GM19025 (cell line): ENCODE results near the gene MYBPH.

Experiments
- ATAC-seq: cut with Tn5 transposase; IDR thresholded peaks from one replicate; pipeline ENCODE4 v1.9.1; 2021; ENCODE audit warnings: mild to moderate bottlenecking, low read depth, moderate library complexity; ENCODE audit not compliant: unreplicated experiment

Gene MYBPH, protein sequence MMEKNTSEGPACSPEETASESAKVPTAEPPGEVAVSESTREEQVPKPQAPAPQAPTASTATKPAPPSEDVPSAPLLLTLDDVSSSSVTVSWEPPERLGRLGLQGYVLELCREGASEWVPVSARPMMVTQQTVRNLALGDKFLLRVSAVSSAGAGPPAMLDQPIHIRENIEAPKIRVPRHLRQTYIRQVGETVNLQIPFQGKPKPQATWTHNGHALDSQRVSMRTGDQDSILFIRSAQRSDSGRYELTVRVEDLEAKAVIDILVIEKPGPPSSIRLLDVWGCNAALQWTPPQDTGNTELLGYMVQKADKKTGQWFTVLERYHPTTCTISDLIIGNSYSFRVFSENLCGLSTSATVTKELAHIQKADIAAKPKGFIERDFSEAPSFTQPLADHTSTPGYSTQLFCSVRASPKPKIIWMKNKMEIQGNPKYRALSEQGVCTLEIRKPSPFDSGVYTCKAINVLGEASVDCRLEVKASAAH

DNA sequence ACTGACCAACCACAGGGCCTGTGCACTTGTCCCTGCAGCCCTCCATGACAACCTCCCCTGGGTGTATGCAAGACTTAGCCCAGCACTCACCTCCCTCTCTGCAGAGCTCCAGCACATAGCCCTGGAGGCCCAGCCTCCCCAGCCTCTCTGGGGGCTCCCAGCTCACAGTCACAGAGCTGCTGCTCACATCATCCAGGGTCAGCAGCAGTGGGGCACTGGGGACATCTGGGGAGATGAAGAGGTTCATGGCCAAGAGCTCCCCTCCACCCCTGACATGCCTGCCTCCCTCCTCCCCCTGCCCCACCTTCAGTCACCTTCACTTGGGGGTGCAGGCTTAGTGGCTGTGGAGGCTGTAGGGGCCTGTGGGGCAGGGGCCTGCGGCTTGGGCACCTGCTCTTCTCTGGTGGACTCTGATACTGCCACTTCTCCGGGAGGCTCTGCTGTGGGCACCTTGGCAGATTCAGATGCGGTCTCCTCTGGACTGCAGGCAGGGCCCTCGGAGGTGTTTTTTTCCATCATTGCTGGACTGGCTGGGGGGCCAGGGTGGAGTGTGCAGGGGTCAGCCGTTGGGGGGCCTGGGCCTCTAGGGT is at the start of gene MYBPH:
MYBPH (minus strand) TSS at position 590 of the 590 bp plus-strand sequence; CDS start at position 519, 71 bp downstream.
- no peak for ATAC-seq

DNA sequence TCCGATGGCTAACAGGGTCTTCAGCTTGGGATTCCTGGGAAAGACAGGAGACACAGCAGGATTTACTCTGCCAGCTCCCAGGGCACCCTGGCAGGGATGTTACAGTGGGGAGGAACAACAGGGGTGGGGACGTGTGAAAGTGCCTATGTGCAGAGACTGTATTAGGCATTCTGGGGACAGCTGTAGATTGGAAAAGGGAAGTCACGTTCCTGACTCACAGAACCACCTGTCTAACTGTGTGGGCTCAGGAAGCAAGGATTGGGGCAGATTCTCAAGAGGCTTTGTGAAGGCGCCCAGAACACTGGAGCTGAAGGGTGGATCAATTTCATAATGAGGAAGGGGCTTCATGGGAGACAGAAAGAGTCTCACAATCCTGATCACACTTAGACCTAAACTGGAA is 49.4 kb upstream of the MYBPH start:
- no peak for ATAC-seq

DNA sequence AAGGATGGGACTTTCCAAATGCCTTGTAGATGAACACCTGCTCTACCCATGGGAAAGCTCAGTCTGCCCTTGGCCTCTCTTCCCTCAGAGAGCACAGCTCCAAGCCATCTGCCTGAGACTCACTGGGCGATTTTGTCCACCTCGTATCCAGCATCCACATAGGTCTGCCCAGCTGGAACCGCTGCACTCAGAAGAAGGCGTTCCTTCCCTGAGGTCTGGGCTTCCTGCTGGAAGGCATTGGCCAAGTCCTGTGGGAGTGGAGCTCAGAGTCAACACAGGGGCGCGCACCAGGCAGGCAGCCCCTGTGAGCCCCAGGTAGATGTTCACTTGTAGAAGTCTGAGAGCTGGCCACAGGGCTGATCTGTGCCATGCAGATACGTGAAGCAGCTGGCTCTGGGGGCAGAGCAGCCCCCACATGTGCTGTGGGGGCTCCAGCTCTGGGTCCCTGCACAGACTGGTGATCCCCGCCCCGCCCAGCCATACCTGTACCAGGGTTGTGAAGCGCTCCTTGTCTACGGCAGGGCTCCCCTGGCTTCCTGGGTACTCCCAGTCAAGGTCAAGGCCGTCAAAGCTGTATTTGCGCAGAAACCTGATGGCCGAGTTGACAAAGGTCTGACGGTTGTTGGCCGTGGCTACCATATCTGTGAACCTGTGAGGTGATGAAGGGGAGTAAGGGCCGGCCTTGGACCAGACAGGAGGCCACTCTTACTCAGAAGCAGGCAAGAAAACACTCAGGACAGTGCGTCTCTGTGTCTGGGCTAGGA is 47.6 kb upstream of the MYBPH start:
- ATAC-seq: no peak

DNA sequence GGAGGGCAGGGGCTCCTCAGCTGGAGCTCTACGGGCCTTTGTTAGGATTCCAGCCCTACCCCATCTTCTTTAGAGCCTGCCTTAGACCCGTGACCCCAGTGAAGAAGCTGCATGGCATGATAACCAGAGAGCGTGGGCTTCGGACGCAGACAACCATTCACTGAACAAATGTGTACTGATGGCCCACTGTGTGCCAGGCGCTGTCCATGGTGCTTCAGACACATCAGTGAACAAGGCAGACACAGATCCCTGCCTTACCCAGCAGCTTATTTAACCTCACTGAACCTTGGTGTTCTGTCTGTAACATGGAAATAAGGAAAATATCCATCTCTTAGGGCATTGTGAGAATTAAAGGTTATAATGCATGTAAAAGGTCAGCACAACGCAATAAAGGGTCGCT is 44.3 kb upstream of the MYBPH start:
- ATAC-seq: no peak

DNA sequence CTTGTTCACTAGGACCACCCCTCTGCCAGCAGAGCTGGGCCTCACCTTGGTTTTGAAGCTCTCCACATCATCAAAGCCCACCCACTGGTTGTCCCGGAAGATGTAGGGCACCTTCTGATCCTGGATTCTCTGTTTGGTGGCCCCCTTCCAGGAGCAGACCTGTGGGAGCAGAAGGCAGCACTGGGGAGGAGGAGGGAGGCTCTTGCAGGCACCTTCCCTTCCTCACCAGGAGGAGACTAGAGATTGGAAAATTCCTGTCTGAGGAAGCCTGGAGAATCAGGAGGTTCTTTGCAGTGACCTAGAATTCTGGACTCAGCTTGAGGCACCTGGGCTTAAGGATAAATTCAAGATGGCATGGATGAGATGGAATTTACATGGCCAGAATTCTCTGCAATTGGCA is 43.5 kb upstream of the MYBPH start:
- no peak for ATAC-seq

DNA sequence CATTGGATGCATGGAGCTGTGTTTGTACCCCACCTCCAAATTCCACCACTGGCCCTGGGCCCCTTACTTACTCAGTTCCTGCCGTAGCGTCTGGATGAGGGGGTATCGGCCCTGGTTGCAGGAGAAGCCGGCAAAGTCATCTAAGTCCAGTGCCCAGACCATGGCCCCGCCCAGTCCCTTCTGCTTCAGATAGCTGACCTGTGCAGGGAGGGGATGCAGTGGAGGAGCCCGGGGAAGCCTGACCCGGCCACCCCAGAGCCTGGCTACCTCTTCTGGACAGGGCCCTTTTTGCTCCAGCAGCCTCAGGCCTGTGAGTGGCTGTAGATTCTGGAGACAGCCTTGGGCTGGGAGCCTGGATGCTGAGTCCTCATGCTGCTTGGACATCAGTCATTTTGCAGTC is 42.0 kb upstream of the MYBPH start:
- no peak for ATAC-seq

DNA sequence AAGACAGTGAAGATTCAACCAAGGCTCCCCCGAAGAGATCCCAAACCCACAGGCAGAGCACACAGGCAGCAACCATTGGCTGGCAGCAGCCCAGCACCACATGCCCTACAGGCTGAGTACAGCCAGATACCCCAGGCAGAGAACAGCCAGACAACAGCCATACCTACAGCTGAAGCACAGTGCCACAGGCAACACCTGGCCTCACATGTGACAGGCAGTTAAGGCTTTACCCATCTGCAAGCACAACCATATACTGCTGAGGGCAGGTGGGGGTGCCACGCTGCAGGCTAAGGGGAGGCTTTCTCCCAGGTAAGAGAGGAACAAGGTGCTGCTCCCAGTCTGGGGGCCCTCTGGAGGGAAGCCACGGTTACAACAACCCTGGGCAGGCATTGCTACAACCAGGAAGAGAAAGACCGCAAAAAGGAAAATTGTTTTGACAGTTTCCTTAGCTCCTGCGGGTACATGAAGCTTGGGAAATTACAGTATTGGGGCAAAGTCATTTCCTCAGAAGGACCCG is 41.6 kb upstream of the MYBPH start:
- ATAC-seq: no peak

DNA sequence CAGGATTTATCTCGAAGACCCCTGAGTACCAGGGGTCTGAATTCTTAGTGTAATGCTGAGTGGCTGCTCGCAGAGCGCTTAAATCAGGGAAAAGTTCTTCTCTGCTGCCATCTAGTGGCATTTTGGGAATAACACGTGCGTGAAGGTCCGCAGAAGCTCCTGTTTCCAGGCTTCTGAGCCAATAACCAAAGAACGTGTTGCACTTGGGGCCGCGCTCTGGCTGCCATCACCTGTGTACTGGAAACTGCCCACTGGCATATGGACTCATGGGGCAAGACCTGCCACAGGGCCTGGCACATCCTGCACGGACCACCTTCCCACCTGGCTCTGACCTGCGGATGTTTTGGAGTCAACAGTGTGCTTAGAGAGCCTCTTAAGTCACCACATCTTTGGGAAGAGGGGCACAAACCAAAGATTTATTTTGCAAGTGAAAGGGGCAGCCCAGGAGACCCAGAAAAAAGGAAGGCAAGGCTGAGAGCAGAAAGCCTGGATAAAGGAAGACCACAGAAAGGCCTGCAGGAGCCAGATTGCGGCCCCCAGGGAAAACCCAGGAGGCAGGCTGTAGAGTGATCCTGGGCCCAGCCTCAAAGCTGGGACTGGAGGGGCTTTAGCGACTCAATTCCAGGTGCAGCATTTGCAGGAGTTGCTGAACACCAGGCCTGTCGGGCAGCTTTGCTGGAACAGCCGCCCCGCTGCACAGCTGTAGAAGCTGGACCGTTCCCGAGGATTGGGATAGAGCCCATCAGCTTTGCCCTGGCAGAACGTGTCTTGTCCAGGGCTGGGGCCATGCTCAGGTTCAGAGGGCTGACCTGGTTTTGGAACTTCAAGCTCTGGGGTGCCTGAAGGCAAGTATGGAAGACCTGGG is 40.9 kb upstream of the MYBPH start:
- no peak for ATAC-seq

DNA sequence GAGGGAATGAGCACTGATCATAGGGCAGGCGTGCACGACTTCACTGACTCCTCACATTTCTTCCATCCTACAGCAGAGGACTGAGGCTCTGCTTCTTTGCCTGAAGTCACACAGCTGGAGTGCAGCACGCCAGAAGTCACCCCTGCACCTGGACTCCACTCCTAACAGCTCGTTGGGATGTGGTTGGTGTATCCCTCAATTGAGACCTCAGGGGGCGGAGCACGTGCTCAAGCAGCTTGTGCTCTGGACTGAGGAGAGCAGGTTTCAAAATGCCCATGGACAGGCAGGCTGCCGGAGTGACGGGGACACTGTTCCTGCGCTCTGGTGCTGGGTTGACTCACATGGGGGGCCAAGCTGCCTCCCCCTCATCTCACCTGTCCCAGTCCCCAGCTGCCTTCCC is 39.9 kb upstream of the MYBPH start:
- no peak for ATAC-seq

DNA sequence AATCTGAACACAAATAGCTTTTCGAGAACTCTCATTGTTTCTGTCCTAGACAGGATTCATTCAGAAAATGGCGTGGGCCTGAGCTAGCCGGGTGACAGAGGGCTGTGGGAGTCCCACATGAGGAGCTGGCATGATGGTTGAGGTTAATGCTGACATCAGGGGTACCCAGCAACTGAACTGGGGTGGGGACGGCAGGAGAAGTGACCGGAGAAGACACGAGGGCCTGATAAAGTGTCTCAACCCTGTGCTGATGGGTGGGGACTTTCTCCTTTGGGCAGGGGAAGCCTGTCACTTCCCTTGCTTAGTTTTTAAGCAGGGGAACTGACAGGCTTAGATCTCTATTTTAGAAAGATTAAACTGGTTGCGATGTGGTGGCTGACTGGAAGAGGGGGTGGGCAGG is 39.2 kb upstream of the MYBPH start:
- no peak for ATAC-seq

DNA sequence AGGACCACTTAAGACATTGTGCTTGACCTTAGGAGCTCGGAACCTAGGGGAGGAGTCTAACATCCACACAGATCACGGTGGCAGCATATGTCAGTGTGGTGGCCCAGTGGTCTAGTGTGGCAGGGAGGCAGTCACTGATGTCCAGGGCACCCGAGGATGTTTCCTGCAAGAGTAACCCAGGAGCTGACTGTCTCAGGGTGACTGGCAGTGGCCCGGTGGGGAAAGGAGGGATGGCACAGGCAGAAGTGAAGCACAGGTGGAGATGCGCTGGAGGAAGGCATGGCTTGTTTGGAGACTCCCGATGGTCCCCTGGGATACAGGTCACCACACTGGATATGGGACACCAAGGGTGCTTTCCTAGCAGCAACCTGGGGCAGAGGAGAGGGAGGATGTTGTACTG is 37.5 kb upstream of the MYBPH start:
- no peak for ATAC-seq

DNA sequence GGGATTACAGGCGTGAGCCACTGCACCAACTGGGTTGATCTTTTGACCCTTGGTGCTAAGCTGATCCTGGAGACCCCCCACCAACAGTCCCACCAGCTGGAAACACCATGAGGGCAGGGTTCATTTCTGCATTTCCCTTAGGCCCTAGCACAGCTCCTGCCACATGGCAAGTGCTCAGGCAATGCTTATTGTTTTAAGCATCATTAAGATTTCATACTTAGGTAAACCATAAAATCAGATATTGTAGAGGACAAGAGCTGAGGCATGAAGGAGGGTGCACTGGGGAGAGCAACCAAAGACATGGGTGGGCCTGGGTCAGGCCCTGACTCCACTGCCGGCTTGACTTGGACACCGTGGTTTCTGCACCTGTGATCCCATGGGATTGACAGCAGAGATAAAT is 36.2 kb upstream of the MYBPH start:
- ATAC-seq: no peak

DNA sequence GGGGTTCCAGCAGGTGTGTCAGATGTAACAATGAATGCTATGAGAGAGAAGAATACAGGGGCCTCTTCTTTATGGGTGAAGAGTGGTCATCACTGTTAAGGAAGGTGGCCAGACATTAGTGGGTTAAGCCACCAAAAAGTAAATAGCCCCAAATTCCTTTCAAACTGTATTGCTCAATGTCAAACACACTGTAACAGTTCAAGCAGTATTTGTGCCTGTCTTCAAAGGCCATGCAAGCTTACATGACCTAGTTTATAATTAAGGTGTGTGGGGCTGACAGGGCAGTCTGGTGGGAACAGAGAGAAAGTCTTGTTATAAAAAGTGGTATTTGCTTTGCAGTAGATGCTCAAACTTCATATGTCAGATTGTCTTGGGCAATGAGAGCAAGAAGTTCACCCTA is 35.4 kb upstream of the MYBPH start:
- ATAC-seq: no peak

DNA sequence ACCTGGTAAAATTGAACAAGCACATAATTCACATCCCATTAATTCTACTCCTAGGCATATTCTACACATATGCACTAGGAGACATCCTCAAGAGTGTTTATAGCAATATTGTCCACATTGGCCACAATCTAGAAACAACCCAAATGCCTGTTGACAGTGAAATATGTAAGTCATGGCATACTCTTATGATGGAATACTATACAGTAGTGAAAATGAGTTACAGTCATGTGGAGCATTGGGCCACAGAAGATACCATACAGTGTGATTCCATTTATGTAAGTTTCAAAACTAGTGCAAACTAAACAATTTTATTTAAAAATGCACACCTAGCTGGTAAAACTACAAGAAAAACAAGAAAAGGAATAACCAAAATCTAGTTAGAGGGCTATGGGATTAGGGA is 34.7 kb upstream of the MYBPH start:
- ATAC-seq: no peak

DNA sequence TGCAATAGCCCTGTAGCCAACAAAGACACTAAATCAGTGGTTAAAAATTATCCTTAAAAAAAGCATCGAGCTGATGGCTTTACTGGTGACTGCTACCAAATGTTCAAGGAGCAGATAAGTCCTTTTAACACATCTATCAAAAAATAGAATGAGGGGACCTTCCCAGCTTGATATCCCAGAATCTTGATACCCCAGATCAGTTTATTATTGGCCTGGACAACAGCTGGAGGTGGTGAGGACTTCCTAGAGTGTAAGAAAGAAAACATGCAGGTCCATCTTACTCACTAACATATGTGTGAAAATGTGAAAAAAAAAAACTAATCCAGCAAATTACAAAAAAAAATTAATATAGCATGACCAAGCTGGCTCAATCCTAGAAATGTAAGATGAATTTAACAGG is 32.6 kb upstream of the MYBPH start:
- no peak for ATAC-seq

DNA sequence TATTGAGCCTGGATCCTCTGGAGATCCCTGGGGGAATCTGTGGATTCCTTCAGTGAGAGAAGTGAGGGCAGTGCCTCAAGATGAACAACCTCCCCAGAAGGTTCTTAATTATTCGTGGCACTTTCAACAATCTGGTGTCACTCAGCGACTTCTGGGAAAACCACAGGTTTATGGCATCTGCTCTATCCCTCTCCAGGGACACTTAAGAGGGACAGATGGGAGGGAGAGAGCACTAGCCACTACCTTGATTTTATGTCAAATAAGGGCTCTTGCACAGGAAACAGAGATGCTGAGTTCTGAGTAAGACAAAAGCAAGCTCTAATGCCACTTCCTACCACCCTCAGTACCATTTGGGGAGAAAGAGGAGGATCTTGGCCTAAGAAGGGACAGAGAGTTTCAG is 32.1 kb upstream of the MYBPH start:
- ATAC-seq: no peak

DNA sequence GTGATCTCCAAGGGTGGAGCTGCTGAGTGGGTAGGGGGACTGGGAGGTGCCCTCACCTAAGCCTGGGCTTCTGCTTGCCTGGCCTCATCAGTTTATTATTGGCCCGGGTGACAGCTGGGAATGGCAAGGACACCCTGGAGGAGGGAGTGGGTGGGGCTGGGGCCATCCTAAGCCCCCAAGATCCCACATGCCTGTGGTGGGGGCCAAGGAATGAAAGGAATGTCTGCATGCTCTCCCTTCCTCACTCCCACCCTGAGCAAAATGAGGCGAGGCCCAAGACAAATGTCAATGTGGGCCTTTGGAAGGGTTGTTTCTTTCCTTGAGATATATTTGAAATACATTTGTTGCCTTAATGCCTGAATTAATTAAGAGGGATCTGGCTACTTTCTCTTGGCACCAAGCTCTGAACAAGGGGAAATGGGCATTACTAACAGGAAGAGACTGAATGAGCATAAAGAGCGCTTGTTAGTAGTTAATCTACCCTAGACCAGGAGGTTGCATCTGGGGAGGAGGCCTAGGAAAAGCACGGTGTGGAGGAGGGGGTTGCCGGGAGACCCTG is 30.6 kb upstream of the MYBPH start:
- ATAC-seq: no peak

DNA sequence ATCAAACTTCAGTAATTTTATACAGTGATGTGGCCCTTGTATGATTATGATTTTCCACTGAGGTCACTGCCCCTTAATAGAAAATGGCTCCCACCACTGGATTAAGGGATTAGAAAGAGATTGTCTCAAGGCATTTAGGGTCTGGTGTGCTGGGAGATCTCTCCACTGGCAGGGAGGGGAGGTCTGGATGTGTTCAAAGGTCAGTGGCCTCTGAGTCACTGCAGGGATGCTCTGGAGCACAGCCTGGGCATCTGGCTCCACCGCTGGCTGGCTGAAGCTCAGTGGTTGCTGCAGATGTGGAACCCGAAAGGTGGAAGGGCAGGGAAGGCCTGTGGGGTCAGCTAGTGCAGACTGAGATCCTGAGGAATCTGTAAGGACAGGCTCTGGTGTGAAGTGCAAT is 29.1 kb upstream of the MYBPH start:
- no peak for ATAC-seq

DNA sequence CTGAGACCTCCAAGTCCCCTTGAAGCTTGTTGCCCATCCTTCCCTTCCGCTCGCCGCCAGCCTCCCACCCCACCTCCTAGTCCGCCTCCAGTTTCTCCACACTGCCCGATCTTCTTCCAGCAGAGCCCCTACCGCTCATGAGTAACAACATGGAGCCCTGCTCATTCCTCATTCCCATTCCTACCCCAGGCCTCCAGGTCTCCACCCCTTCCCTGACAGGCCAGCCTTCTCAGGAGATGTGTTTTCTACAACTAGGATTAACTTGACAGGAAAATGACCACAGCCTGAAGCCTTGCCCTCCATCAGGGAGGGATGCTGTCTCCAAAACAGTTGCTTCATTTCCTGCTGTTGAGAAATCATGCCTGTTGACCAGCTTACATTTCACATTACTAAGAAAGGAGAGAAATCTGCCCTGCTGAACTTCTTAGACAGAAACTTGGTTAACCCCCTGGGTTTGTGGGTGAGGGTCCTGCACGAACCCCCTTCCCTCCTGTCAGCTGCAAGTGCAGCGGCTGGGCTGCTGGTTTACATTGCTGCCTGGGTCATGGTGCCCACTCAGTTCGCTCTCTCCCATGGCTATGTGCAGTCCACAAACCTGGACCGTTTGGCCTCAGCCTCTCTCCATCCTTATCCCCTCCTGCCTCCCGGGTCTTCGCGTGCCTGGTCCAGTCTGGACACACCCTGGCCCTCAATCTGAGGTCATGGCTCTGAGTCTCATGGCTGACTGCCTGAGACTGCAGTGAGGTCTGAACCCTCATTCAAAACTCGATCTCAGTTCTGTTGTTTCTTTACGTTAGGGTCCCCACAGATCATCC is 27.0 kb upstream of the MYBPH start:
- ATAC-seq: no peak
